ENCODE measurements around the gene IVNS1ABP.
"Not testable (repeated sequence)": the region's sequence is repeated elsewhere in the genome, so short reads cannot be mapped to it uniquely, and the experiment has no call there.

Gene IVNS1ABP

GRCh38 chr1:185322636-185323035 is 5.6 kb upstream of the IVNS1ABP start:
- Histone ChIP-seq H3K4me1 (ENCODE audit: insufficient read depth, poor library complexity, severe bottlenecking) (peaks cover 10% of the 10 kb centered on the region), H3K27ac (ENCODE audit: poor library complexity, severe bottlenecking) (no peak overlapping the region), H3K36me3 (ENCODE audit: low read depth) (no peaks in the 10 kb centered on the region), H3K27me3 (ENCODE audit: insufficient read depth, poor library complexity, severe bottlenecking) (no peaks in the 10 kb centered on the region), H3K4me3 (ENCODE audit: severe bottlenecking) (no peak overlapping the region), H3K9me3 (ENCODE audit: severe bottlenecking) (no peaks in the 10 kb centered on the region)
- no peak for ATAC-seq (ENCODE audit: low read depth)
- no peak for TF ChIP-seq CTCF (IDR thresholded peaks at IDR 0.05; ENCODE audit: poor library complexity, severe bottlenecking)
- no peak for DNase-seq (ENCODE audit: low spot score)

- not testable (repeated sequence) for H3K27me3 ChIP-seq (ENCODE audit: insufficient read depth, poor library complexity, severe bottlenecking); DNase-seq (ENCODE audit: low spot score); ATAC-seq (ENCODE audit: low read depth)
Measured at GRCh38 chr1:185321653-185322221, 4.7 kb upstream of the IVNS1ABP start.

GRCh38 chr1:185321104-185321503 is 4.1 kb upstream of the IVNS1ABP start:
- H3K27ac ChIP-seq (ENCODE audit: poor library complexity, severe bottlenecking); H3K36me3 ChIP-seq (ENCODE audit: low read depth); DNase-seq (ENCODE audit: low spot score); ATAC-seq (ENCODE audit: low read depth); H3K9me3 ChIP-seq (ENCODE audit: severe bottlenecking); H3K27me3 ChIP-seq (ENCODE audit: insufficient read depth, poor library complexity, severe bottlenecking); H3K4me3 ChIP-seq (ENCODE audit: severe bottlenecking): not testable (repeated sequence)
- peaks cover 12% of the 10 kb centered on the region for H3K4me1 ChIP-seq (ENCODE audit: insufficient read depth, poor library complexity, severe bottlenecking)

More at GRCh38 chr1:185321653-185322221, 4.7 kb upstream of the IVNS1ABP start:
- not testable (repeated sequence) for H3K4me3 ChIP-seq (ENCODE audit: severe bottlenecking); H3K9me3 ChIP-seq (ENCODE audit: severe bottlenecking); H3K27ac ChIP-seq (ENCODE audit: poor library complexity, severe bottlenecking); H3K36me3 ChIP-seq (ENCODE audit: low read depth)
- peaks cover 12% of the 10 kb centered on the region for H3K4me1 ChIP-seq (ENCODE audit: insufficient read depth, poor library complexity, severe bottlenecking)

GRCh38 chr1:185319139-185319475 is 2.1 kb upstream of the IVNS1ABP start:
- DNase-seq (ENCODE audit: low spot score) (no peak), ATAC-seq (ENCODE audit: low read depth) (no peak)
- no peaks in the 10 kb centered on the region for H3K9me3 ChIP-seq (ENCODE audit: severe bottlenecking)

GRCh38 chr1:185318431-185319138 is 1.5 kb upstream of the IVNS1ABP start:
- H3K4me3 ChIP-seq (ENCODE audit: severe bottlenecking): peak overlapping the region; percentile 86

More at GRCh38 chr1:185319139-185319475, 2.1 kb upstream of the IVNS1ABP start:
- H3K27ac ChIP-seq (ENCODE audit: poor library complexity, severe bottlenecking): peak overlapping the region; percentile 87
- H3K4me3 ChIP-seq (ENCODE audit: severe bottlenecking): no peak overlapping the region
- H3K36me3 ChIP-seq (ENCODE audit: low read depth): peaks cover 14% of the 10 kb centered on the region
- H3K4me1 ChIP-seq (ENCODE audit: insufficient read depth, poor library complexity, severe bottlenecking): peaks cover 23% of the 10 kb centered on the region
- no peaks in the 10 kb centered on the region for H3K27me3 ChIP-seq (ENCODE audit: insufficient read depth, poor library complexity, severe bottlenecking)
- TF ChIP-seq CTCF (IDR thresholded peaks at IDR 0.05; ENCODE audit: poor library complexity, severe bottlenecking): no peak

More at GRCh38 chr1:185318431-185319138, 1.5 kb upstream of the IVNS1ABP start:
- no peak for ATAC-seq (ENCODE audit: low read depth)
- Histone ChIP-seq H3K27me3 (ENCODE audit: insufficient read depth, poor library complexity, severe bottlenecking) (no peaks in the 10 kb centered on the region), H3K4me1 (ENCODE audit: insufficient read depth, poor library complexity, severe bottlenecking) (peaks cover 28% of the 10 kb centered on the region), H3K27ac (ENCODE audit: poor library complexity, severe bottlenecking) (peak overlapping the region; percentile 87), H3K36me3 (ENCODE audit: low read depth) (peaks cover 14% of the 10 kb centered on the region), H3K9me3 (ENCODE audit: severe bottlenecking) (no peaks in the 10 kb centered on the region)
- TF ChIP-seq CTCF (IDR thresholded peaks at IDR 0.05; ENCODE audit: poor library complexity, severe bottlenecking): no peak
- no peak for DNase-seq (ENCODE audit: low spot score)
